HCT116 (cell line): ENCODE data around the gene HOXC4. TPM values are rescaled to one million over a fixed set of nuclear protein-coding genes. Genes with fewer than 3 reads are reported as not detected.
"Not testable (repeated sequence)": the region's sequence is repeated elsewhere in the genome, so short reads cannot be mapped to it uniquely, and the experiment has no call there.

Experiments used
- ATAC-seq: fragments of 200-7000 bp; cut with Tn5 transposase; 2 replicates; pipeline ENCODE4 v1.9.1; 2020; ENCODE audit warnings: mild to moderate bottlenecking, moderate library complexity
- BruUV-seq: library from RNA; stranded (reverse); fragments of 400-500 nt; replicated peaks from 2 replicates; lab custom pipeline; 2021; lab: Mats Ljungman, UMichigan
- CTCF ChIA-PET: fragments of 300-600 bp; sonication (Branson Sonifier 250); formaldehyde crosslinking; loops from one replicate; lab custom pipeline; 2021; ENCODE audit warnings: antibody characterized with exemption; lab: Charles Lee
- POLR2A ChIA-PET: fragments of 300-600, 350-600 bp; sonication (Branson Sonifier 250); formaldehyde crosslinking; loops from one replicate; lab custom pipeline; 2021; ENCODE audit warnings: antibody characterized with exemption; lab: Charles Lee
- RAD21 ChIA-PET, 2 experiments: fragments of 300-600 bp; sonication (Branson Sonifier 250); formaldehyde crosslinking; loops; one replicate each; lab custom pipeline; 2023; ENCODE audit warnings: low total read pairs in 2 of 2; ENCODE audit not compliant: uncharacterized antibody in 2 of 2, unreplicated experiment in 2 of 2, low non-redundant PET in 1 of 2; lab: Charles Lee
- DNase-seq: peaks from one replicate; pipeline ENCODE4 v3.0.0-alpha.2; 2010; ENCODE audit warnings: low read depth, low spot score
- H2AFZ ChIP-seq: fragments of 200-600 bp; shearing (Covaris generic), sonication (generic); 2 replicates; pipeline ENCODE4 v1.6.1; 2017; ENCODE audit warnings: low read depth, mixed run types, mixed read lengths, antibody characterized with exemption, low read length; ENCODE audit not compliant: poor library complexity, severe bottlenecking
- H3K27ac ChIP-seq: 2 replicates; pipeline ENCODE4 v1.5.1; 2012; ENCODE audit warnings: low read depth, low read length
- H3K27me3 ChIP-seq: fragments of 200-600 bp; sonication (generic); 2 replicates; pipeline ENCODE4 v1.6.1; 2016; ENCODE audit warnings: mixed run types, low read length, mixed read lengths; ENCODE audit not compliant: insufficient read depth
- H3K36me3 ChIP-seq, 2 experiments: fragments of 200-500 bp in 1 of 2; fragments of 200-600 bp in 1 of 2; sonication (Bioruptor generic) in 1 of 2; sonication (generic) in 1 of 2; 2 replicates each; pipeline versions ENCODE4 v1.5.1 to v1.6.1; 2014 to 2016; ENCODE audit warnings: low read length in 2 of 2, inconsistent platforms in 1 of 2, mixed read lengths in 1 of 2, mixed run types in 1 of 2; ENCODE audit not compliant: insufficient read depth in 2 of 2, control insufficient read depth in 1 of 2
- H3K4me1 ChIP-seq, 2 experiments: fragments of 200-600 bp in 1 of 2; sonication (generic) in 1 of 2; 2 replicates each; pipeline versions ENCODE4 v1.5.1 to v1.6.1; 2012 to 2017; ENCODE audit warnings: low read length in 2 of 2, inconsistent platforms in 1 of 2, mild to moderate bottlenecking in 1 of 2, mixed read lengths in 1 of 2, mixed run types in 1 of 2, moderate library complexity in 1 of 2; ENCODE audit not compliant: insufficient read depth in 2 of 2, control insufficient read depth in 1 of 2
- H3K4me2 ChIP-seq: fragments of 200-600 bp; sonication (generic); 2 replicates; pipeline ENCODE4 v1.6.1; 2017; ENCODE audit warnings: mixed run types, low read length, mixed read lengths
- H3K4me3 ChIP-seq, 2 experiments: fragments of 200-600 bp in 1 of 2; sonication (generic) in 1 of 2; replicated peaks in 1 of 2; 2 replicates each; pipeline ENCODE4 v1.5.1; 2011 to 2016; ENCODE audit warnings: low read length in 2 of 2, control low read depth in 1 of 2, low read depth in 1 of 2, mild to moderate bottlenecking in 1 of 2, mixed read lengths in 1 of 2, mixed run types in 1 of 2
- H3K79me2 ChIP-seq: fragments of 200-600 bp; sonication (generic); 2 replicates; pipeline ENCODE4 v1.6.1; 2017; ENCODE audit warnings: mild to moderate bottlenecking, mixed run types, low read length, moderate library complexity, mixed read lengths; ENCODE audit not compliant: insufficient read depth
- H3K9ac ChIP-seq: fragments of 200-600 bp; sonication (generic); 2 replicates; pipeline ENCODE4 v1.6.1; 2016; ENCODE audit warnings: low read length, mixed read lengths
- H3K9me2 ChIP-seq: fragments of 200-600 bp; sonication (generic), shearing (Covaris generic); 2 replicates; pipeline ENCODE4 v1.6.1; 2017; ENCODE audit warnings: mixed run types, mild to moderate bottlenecking, moderate library complexity; ENCODE audit not compliant: insufficient read depth
- H3K9me3 ChIP-seq, 2 experiments: fragments of 200-500 bp in 1 of 2; fragments of 200-600 bp in 1 of 2; sonication (Bioruptor generic) in 1 of 2; sonication (generic) in 1 of 2; 2 replicates each; pipeline ENCODE4 v1.6.1; 2014 to 2017; ENCODE audit warnings: low read length in 2 of 2, mixed read lengths in 2 of 2, inconsistent platforms in 1 of 2, low read depth in 1 of 2, mild to moderate bottlenecking in 1 of 2, mixed run types in 1 of 2, moderate library complexity in 1 of 2; ENCODE audit not compliant: control insufficient read depth in 1 of 2, insufficient read depth in 1 of 2
- H4K20me1 ChIP-seq: fragments of 200-600 bp; sonication (generic), shearing (Covaris generic); 2 replicates; pipeline ENCODE4 v1.6.1; 2017; ENCODE audit warnings: mixed run types, mild to moderate bottlenecking, moderate library complexity; ENCODE audit not compliant: insufficient read depth
- CBX3 ChIP-seq: IDR thresholded peaks from 2 replicates; pipeline ENCODE4 v1.6.1; 2012; ENCODE audit warnings: low read depth
- EZH2 ChIP-seq: fragments of 200-600 bp; sonication (generic); IDR thresholded peaks from 2 replicates; pipeline ENCODE4 v1.6.1; 2017; ENCODE audit warnings: antibody characterized with exemption, mixed run types
- EZH2phosphoT487 ChIP-seq: fragments of 200-600 bp; IDR thresholded peaks from 2 replicates; pipeline ENCODE4 v1.6.1; 2018; ENCODE audit warnings: antibody characterized with exemption, borderline replicate concordance
- JUND ChIP-seq: IDR thresholded peaks from 2 replicates; pipeline ENCODE4 v1.6.1; 2012
- POLR2A ChIP-seq: IDR thresholded peaks from 2 replicates; pipeline ENCODE4 v1.7.0; 2011; ENCODE audit warnings: borderline replicate concordance; ENCODE audit not compliant: insufficient read depth, insufficient read length; ENCODE audit errors: extremely low read depth
- POLR2AphosphoS5 ChIP-seq: IDR thresholded peaks from 2 replicates; pipeline ENCODE4 v1.6.1; 2011; ENCODE audit warnings: mild to moderate bottlenecking, low read depth, low read length, moderate library complexity
- REST ChIP-seq: IDR thresholded peaks from 2 replicates; pipeline ENCODE4 v1.6.1; 2012; ENCODE audit warnings: low read depth
- SIN3A ChIP-seq: IDR thresholded peaks from 2 replicates; pipeline ENCODE4 v1.6.1; 2012; ENCODE audit warnings: low read depth
- SRF ChIP-seq: IDR thresholded peaks from 2 replicates; pipeline ENCODE4 v1.6.1; 2012; ENCODE audit warnings: low read depth
- ZBTB33 ChIP-seq: IDR thresholded peaks from 2 replicates; pipeline ENCODE4 v1.6.1; 2011; ENCODE audit warnings: mild to moderate bottlenecking, low read length, moderate library complexity; ENCODE audit not compliant: insufficient replicate concordance; ENCODE audit errors: extremely low read depth
- ZFX ChIP-seq: fragments of 450-650 bp; IDR thresholded peaks from 2 replicates; pipeline ENCODE4 v1.6.1; 2017
- ZNF274 ChIP-seq: fragments of 200-500 bp; sonication (Bioruptor generic); IDR thresholded peaks from 2 replicates; pipeline ENCODE4 v1.6.1; 2014; ENCODE audit warnings: mild to moderate bottlenecking, low read depth, low read length, inconsistent platforms
- intact Hi-C: fragments of 100-400 bp; cut with micrococcal nuclease; formaldehyde crosslinking; loops from 2 replicates; pipeline ENCODE4 v1.10.0; 2022
- total RNA-seq: library from RNA; stranded (reverse); gene quantifications from one replicate; pipeline ENCODE4 v1.2.1, GENCODE V29; 2021; ENCODE audit not compliant: unreplicated experiment

HOXC4 gene
- total RNA-seq, 1 experiment from 2014 or later, result 1.5 TPM

GRCh38 chr12:54075409-54075808, 21.8 kb downstream of the HOXC4 start (continued):
- TF ChIP-seq CBX3, result no peak
- TF ChIP-seq, all 23 proteins: peak for 0

GRCh38 chr12:54075974-54076373, 22.3 kb downstream of the HOXC4 start:
- H3K27ac ChIP-seq, result no peak overlapping the region
- ChIA-PET CTCF (no interaction called here), POLR2A (no interaction called here), RAD21 (no interaction called here)
- H3K9ac ChIP-seq, result no peak overlapping the region
- no TSS peak for BruUV-seq
- no peak for DNase-seq
- ATAC-seq, result no peak
- H3K4me3 ChIP-seq, result no peak overlapping the region
- H3K79me2 ChIP-seq, result no peaks in the 10 kb centered on the region
- TF ChIP-seq JUND, result no peak
- TF ChIP-seq ZNF274, result no peak
- TF ChIP-seq SRF, result no peak
- TF ChIP-seq POLR2A, result no peak
- no peak for TF ChIP-seq POLR2AphosphoS5
- no peak for TF ChIP-seq CBX3
- no peak for TF ChIP-seq SIN3A
- TF ChIP-seq EZH2, result no peak
- TF ChIP-seq EZH2phosphoT487, result no peak
- no peak for TF ChIP-seq ZBTB33
- TF ChIP-seq ZFX, result no peak
- TF ChIP-seq REST, result no peak
- no peak overlapping the region for H2AFZ ChIP-seq
- no peaks in the 10 kb centered on the region for H3K36me3 ChIP-seq
- intact Hi-C loops, result no loop called here
- H3K4me2 ChIP-seq, result no peak overlapping the region
- H3K4me1 ChIP-seq, result no peaks in the 10 kb centered on the region
- no peaks in the 10 kb centered on the region for H3K27me3 ChIP-seq
- H3K9me2 ChIP-seq, result no peaks in the 10 kb centered on the region
- no peaks in the 10 kb centered on the region for H3K9me3 ChIP-seq
- H4K20me1 ChIP-seq, result no peaks in the 10 kb centered on the region

- intact Hi-C loops, POLR2A ChIA-PET, H3K9me2 ChIP-seq, H3K4me3 ChIP-seq, H3K9me3 ChIP-seq, H3K4me2 ChIP-seq, RAD21 ChIA-PET, H3K9ac ChIP-seq, DNase-seq, CTCF ChIA-PET, H3K4me1 ChIP-seq, H3K27ac ChIP-seq, H3K36me3 ChIP-seq, BruUV-seq, H4K20me1 ChIP-seq, H3K79me2 ChIP-seq, H2AFZ ChIP-seq, H3K27me3 ChIP-seq, ATAC-seq: not testable (repeated sequence)
Observed at GRCh38 chr12:54077843-54078242, 24.2 kb downstream of the HOXC4 start.
